Anterior cingulate cortex (tissue), 58 donors: Measurements from ENCODE around the gene MYOZ2.

Experiments used
- DNase-seq, 58 donors: peaks; one replicate each; lab custom pipeline; 2025; lab: John Stamatoyannopoulos, UW

Gene MYOZ2

DNA sequence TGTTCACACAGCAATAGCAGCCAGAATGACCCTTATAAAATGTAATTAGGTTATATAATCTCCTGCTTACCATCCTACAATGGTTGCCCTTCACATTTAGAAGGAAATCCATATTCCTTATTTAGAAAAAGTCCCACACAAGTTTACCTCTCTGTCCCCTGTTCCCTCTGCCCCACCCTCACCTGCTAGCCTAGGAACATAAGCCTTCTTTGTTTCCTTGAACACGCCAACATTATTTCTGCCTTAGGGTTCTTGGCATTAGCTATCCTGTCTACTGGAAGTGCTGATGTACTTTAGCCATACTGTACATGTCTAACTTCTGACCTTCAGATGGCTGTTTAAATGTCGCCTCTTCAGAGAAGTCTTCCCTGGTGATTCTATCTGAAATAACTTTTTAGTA is 48.5 kb downstream of the MYOZ2 start:
- DNase-seq: no peak

- DNase-seq: no peak
These were observed 54.0 kb downstream of the MYOZ2 start for GRCh38 chr4:119189638-119190037.

GRCh38 chr4:119190354-119190753 is 54.7 kb downstream of the MYOZ2 start:
- DNase-seq: no peak

GRCh38 chr4:119191505-119191904 is 55.9 kb downstream of the MYOZ2 start:
- no peak for DNase-seq

DNA sequence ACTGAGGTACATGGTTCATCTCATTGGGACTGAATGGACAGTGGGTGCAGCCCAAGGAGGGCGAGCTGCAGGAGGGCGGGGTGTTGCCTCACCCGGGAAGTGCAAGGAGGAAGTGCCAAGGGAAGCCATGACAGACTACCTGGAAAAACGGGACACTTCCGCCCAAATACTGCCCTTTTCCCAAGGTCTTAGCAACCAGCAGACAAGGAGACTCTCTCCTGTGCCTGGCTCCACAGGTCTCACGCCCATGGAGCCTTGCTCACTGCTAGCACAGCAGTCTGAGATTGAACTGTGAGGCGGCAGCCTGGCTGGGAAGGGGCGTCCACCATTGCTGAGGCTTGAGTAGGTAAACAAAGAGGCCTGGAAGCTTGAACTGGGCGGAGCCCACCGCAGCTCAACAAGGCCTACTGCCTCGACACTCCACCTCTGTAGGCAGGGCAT is 62.2 kb downstream of the MYOZ2 start:
- DNase-seq: no peak

- peak in 2 of 58 donors; percentile 2 to 42 for DNase-seq
These were observed 69.3 kb downstream of the MYOZ2 start for GRCh38 chr4:119204916-119205315.

GRCh38 chr4:119205690-119206089 is 70.1 kb downstream of the MYOZ2 start:
- DNase-seq: no peak

DNA sequence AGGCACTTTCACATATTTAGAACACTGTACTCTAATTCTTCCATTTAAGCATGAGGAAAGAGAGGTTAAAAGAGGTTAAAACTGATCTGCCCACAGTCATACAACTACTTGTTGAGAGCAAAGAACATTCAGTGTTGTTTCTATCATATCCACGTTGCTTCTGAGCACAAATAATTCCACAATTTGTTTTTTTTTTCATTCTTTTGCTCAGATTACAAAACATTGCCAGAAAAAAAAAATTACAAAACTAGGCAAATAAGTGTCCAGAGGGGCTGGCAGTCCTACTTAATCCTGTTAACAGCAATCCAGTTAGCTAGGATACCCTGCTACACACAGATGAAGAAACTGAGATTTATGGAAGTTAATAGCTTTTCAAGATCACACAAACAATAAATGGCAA is 70.5 kb downstream of the MYOZ2 start:
- no peak for DNase-seq

GRCh38 chr4:119207051-119207450 is 71.4 kb downstream of the MYOZ2 start:
- DNase-seq: no peak

DNA sequence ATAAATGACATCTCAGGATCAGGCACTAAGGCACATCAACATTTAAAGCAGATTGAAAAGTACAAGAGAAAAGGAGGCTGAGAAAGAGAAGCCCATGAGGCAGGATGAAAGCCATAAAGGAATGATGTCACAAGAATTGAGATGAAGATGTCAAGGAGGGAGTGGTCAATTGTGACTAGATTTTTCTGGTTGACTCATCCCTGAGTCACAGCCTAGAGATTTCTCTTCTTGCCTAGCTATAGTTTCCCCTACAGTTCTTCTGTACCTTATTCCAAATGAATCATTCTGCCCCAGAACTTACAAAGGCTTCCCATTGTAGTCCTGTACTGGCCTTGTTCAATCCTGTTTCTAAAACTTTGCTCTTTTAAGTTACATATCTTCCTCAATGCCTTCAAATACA is 73.4 kb downstream of the MYOZ2 start:
- no peak for DNase-seq

DNA sequence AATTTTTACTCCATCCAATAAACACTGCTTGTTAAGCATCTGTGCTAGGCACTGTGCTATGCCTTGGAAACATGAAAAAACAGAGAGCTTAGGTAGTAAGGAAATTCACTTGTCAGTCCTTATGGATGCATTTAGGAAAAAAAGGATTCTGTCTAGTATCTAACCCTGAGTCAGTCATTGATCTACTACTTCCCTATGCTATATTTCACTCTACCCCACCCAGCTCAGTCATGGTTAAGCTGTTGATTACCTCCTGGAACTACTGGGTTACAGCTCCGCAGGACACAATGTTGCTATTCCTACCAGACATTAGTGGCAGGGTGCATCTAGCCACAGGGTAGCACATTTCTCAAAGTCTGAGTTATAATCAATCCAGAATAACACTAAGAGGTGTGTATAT is 74.0 kb downstream of the MYOZ2 start:
- no peak for DNase-seq

DNA sequence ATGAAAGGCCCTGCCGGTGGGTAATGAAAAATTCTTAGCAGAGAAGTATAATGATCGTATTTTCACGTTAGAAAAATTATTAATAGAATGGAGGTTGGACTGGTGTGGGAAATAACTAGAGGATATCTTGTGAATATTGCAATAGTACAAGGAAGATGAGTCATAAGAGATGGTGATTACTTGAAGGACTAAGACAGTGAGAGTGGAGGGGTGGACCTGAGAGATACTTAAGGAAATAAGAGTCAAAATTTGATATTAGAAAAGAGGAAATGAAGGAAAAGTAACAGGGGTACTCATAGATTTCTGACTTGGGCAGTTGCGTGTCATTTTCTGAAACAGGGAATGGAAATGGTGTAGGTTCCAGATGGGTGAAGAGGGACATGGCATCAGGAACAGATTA is 75.1 kb downstream of the MYOZ2 start:
- no peak for DNase-seq

GRCh38 chr4:119211867-119212233 is 76.2 kb downstream of the MYOZ2 start:
- no peak for DNase-seq

GRCh38 chr4:119212234-119212963 is 76.8 kb downstream of the MYOZ2 start, which contains the start of gene USP53:
TSS of gene USP53 (plus strand) at chr4:119212713. CDS start at chr4:119239760, 27,047 bp downstream.
- peak; percentile 58 to 98 (median 91) for DNase-seq

GRCh38 chr4:119212964-119213606 is 77.5 kb downstream of the MYOZ2 start:
- peak in 55 of 58 donors; percentile 29 to 85 (median 66) for DNase-seq

- DNase-seq: no peak
These were observed 82.5 kb downstream of the MYOZ2 start for GRCh38 chr4:119218093-119218492.

- no peak for DNase-seq
These were observed 85.8 kb downstream of the MYOZ2 start for GRCh38 chr4:119221412-119221811.

- no peak for DNase-seq
These were observed 92.1 kb downstream of the MYOZ2 start for GRCh38 chr4:119227690-119228089.

DNA sequence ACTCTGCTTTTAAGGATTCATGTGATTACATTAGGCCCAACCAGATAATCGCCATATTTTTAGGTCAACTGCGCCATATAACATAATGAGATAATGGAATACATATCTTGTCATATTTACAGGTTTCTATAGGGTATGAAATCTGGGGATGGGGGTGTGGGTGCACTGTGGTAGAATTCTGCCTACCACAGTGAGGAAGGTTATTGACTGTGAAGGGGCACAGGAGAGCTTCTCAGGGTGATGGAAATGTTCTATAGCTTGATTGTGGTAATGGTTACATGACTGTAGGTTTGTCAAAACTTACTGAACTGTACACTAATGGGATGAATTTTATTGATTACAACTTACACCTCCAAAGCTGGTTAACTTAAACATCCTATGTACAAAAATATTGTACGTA is 92.8 kb downstream of the MYOZ2 start:
- DNase-seq: no peak

DNA sequence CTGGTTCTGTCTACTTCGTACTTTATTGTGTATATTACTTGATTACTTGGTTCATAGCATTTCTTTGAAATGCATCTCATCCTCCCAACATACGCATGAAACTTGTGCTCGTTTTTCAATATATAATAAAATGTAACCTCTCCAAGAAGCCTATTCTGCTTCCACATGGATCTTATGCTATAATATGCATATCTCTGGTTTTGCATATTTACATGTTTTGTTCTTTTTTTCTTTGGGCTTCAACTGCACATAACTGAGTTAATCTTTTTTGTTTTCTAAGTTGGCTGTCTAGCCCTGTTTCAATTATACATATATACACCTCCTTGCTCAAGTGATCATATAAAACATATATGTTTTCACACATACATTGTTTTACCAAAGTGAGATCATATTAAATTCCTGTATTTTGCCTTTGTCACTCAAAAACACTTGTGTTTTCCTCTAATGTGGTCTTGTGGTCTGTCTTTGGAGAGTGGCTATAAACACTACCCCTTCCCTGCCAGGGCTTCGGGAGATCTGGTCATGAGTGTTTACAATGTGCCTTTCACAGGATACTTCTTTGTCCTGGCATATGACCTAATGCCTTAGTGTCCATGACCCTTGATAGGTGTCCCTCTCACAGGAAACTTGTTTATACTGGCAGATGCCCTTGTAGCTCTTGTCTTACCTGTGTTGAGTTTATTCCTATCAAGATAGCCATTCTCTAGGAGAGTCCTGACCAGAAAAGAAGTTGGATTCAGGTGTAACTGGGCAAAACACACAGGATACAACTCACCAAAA is 94.5 kb downstream of the MYOZ2 start:
- no peak for DNase-seq

- DNase-seq: no peak
These were observed 95.9 kb downstream of the MYOZ2 start for GRCh38 chr4:119231491-119231890.
